Activated CD8-positive, alpha-beta memory T cell treated with anti-CD3 and anti-CD28 coated beads for 1 hour (primary cell): ENCODE data around the gene ENTREP3.

Experiments
- DNase-seq, 2 donors: peaks; one replicate each; pipeline ENCODE4 v3.0.0-alpha.2; 2020; ENCODE audit warnings: low read depth in 1 of 2; ENCODE audit errors: extremely low read depth in 1 of 2

Gene ENTREP3

GRCh38 chr1:155205969-155206593 lies 49.2 kb downstream of the ENTREP3 start:
- DNase-seq = no peak

- no peak for DNase-seq
Measured at GRCh38 chr1:155205035-155205434, 50.2 kb downstream of the ENTREP3 start.

- no peak for DNase-seq
Measured at GRCh38 chr1:155202731-155203515, 52.4 kb downstream of the ENTREP3 start.

GRCh38 chr1:155202198-155202597 lies 53.1 kb downstream of the ENTREP3 start:
- DNase-seq = no peak

- no peak for DNase-seq
Measured at GRCh38 chr1:155200920-155201319, 54.4 kb downstream of the ENTREP3 start.

- DNase-seq = no peak
Measured at GRCh38 chr1:155199792-155200191, 55.5 kb downstream of the ENTREP3 start.

- no peak for DNase-seq
Measured at GRCh38 chr1:155198547-155198906, 56.8 kb downstream of the ENTREP3 start.

GRCh38 chr1:155197901-155198546 lies 57.3 kb downstream of the ENTREP3 start:
- DNase-seq = no peak
